HepG2 (cell line): Measurements from ENCODE around the gene IL36B. TPM values are rescaled to one million over a fixed set of nuclear protein-coding genes. Genes with fewer than 3 reads are reported as not detected.

Source experiments
- ATAC-seq: fragments of 200-7000 bp; cut with Tn5 transposase; 3 replicates; pipeline ENCODE4 v1.9.1; 2020; ENCODE audit warnings: mild to moderate bottlenecking, moderate library complexity
- BruUV-seq: library from RNA; stranded (reverse); fragments of 400-500 nt; replicated peaks from 2 replicates; lab custom pipeline; 2021; lab: Mats Ljungman, UMichigan
- CTCF ChIA-PET: fragments of 300-600 bp; formaldehyde crosslinking; extraction: SDS; loops from one replicate; lab custom pipeline; 2021; ENCODE audit warnings: low total read pairs, inconsistent platforms, low intra/inter-chr PET ratio; lab: Yijun Ruan, JAX
- POLR2A ChIA-PET: fragments of 350-600 bp; sonication (Branson Sonifier 250); formaldehyde crosslinking; loops from one replicate; lab custom pipeline; 2020; ENCODE audit warnings: antibody characterized with exemption, inconsistent platforms; lab: Yijun Ruan, JAX
- DNase-seq: peaks from one replicate; pipeline ENCODE4 v3.0.0-alpha.2; 2015; ENCODE audit warnings: low spot score
- FAIRE-seq: peaks from 3 replicates; lab custom pipeline; 2011; peaks lifted over from hg19 to GRCh38; lab: Jason Lieb, UNC
- H2AFZ ChIP-seq: one replicate; pipeline ENCODE4 v1.6.1; 2011; ENCODE audit warnings: low read length, inconsistent platforms
- H3K27ac ChIP-seq: fragments of 300-600 bp; 3 replicates; pipeline ENCODE4 v1.8.0; 2011; ENCODE audit warnings: mixed run types, mild to moderate bottlenecking, mixed read lengths, low read length, inconsistent platforms; ENCODE audit not compliant: insufficient read depth; ENCODE audit errors: extremely low read length
- H3K27me3 ChIP-seq, 2 experiments: fragments of 200-600 bp in 1 of 2; 2 replicates in 1 of 2; 3 replicates in 1 of 2; pipeline versions ENCODE4 v1.6.0 to v1.8.0; 2011; ENCODE audit warnings: low read length in 2 of 2, mild to moderate bottlenecking in 2 of 2, moderate library complexity in 2 of 2, inconsistent platforms in 1 of 2; ENCODE audit not compliant: insufficient read depth in 2 of 2, control insufficient read depth in 1 of 2
- H3K36me3 ChIP-seq, 2 experiments: fragments of 200-600 bp in 1 of 2; replicated peaks in 1 of 2; 2 replicates in 1 of 2; 3 replicates in 1 of 2; pipeline versions ENCODE4 v1.5.1 to v1.8.0; 2011; ENCODE audit warnings: low read length in 2 of 2, inconsistent platforms in 1 of 2; ENCODE audit not compliant: insufficient read depth in 2 of 2, control insufficient read depth in 1 of 2
- H3K4me1 ChIP-seq: 2 replicates; pipeline ENCODE4 v1.5.1; 2012; ENCODE audit warnings: low read length, inconsistent platforms; ENCODE audit not compliant: insufficient read depth
- H3K4me2 ChIP-seq: 2 replicates; pipeline ENCODE4 v1.6.0; 2011; ENCODE audit warnings: low read depth, low read length, inconsistent platforms
- H3K4me3 ChIP-seq, 3 experiments: fragments of 200-600 bp in 1 of 3; sonication (generic), shearing (Covaris generic) in 1 of 3; replicated peaks in 1 of 3; 2 replicates each; pipeline ENCODE4 v1.5.1; 2011 to 2016; ENCODE audit warnings: low read length in 3 of 3, inconsistent platforms in 2 of 3, low read depth in 2 of 3, mild to moderate bottlenecking in 2 of 3, control low read depth in 1 of 3, mixed read lengths in 1 of 3; ENCODE audit not compliant: insufficient read depth in 1 of 3
- H3K79me2 ChIP-seq: one replicate; pipeline ENCODE4 v1.6.1; 2011; ENCODE audit warnings: low read length, inconsistent platforms; ENCODE audit not compliant: insufficient read depth
- H3K9ac ChIP-seq: 2 replicates; pipeline ENCODE4 v1.6.0; 2011; ENCODE audit warnings: mild to moderate bottlenecking, low read depth, low read length, inconsistent platforms; ENCODE audit not compliant: insufficient read depth
- H3K9me3 ChIP-seq: 2 replicates; pipeline ENCODE4 v1.5.1; 2012; ENCODE audit warnings: mild to moderate bottlenecking, low read length
- H4K20me1 ChIP-seq: 2 replicates; pipeline ENCODE4 v1.6.0; 2011; ENCODE audit warnings: inconsistent platforms, mild to moderate bottlenecking, low read length, moderate library complexity; ENCODE audit not compliant: insufficient read depth
- ATM ChIP-seq: fragments of 450-650 bp; IDR thresholded peaks from 2 replicates; pipeline ENCODE4 v1.7.1; 2017; ENCODE audit warnings: mild to moderate bottlenecking, borderline replicate concordance
- ETV5 ChIP-seq: IDR thresholded peaks from 2 replicates; pipeline ENCODE4 v1.6.1; 2018; ENCODE audit warnings: missing biosample characterization, missing genetic modification reagents, inconsistent platforms, borderline replicate concordance
- FLYWCH1 ChIP-seq: sonication (generic); formaldehyde crosslinking; IDR thresholded peaks from 2 replicates; pipeline ENCODE4 v1.8.1; 2023; ENCODE audit warnings: mild to moderate bottlenecking, missing genetic modification reagents
- MAFK ChIP-seq, 2 experiments: IDR thresholded peaks in 1 of 2; conservative IDR thresholded peaks in 1 of 2; 2 replicates each; pipeline ENCODE4 v1.6.1; 2011; ENCODE audit warnings: improper control_type of control experiment in 2 of 2, low read length in 2 of 2
- MAX ChIP-seq: IDR thresholded peaks from 2 replicates; pipeline ENCODE4 v1.6.1; 2012; ENCODE audit warnings: inconsistent platforms
- MTA1 ChIP-seq: sonication (generic); formaldehyde crosslinking; IDR thresholded peaks from 2 replicates; pipeline ENCODE4 v1.4.0; 2020; ENCODE audit warnings: missing genetic modification reagents, mild to moderate bottlenecking, borderline replicate concordance
- NR2C2 ChIP-seq: sonication (generic); formaldehyde crosslinking; IDR thresholded peaks from 2 replicates; pipeline ENCODE4 v1.4.0; 2020; ENCODE audit warnings: missing genetic modification reagents, mild to moderate bottlenecking, moderate library complexity, borderline replicate concordance
- POGK ChIP-seq: sonication (generic); formaldehyde crosslinking; conservative IDR thresholded peaks from 2 replicates; pipeline ENCODE4 v1.8.0; 2022; ENCODE audit warnings: mild to moderate bottlenecking, moderate library complexity, missing genetic modification reagents
- RARG ChIP-seq: sonication (generic); formaldehyde crosslinking; IDR thresholded peaks from 2 replicates; pipeline ENCODE4 v1.4.0; 2020; ENCODE audit warnings: low read depth, mild to moderate bottlenecking, missing genetic modification reagents
- SAFB2 ChIP-seq: sonication (generic); formaldehyde crosslinking; IDR thresholded peaks from 2 replicates; pipeline ENCODE4 v1.5.1; 2020; ENCODE audit warnings: missing genetic modification reagents, low read depth, mild to moderate bottlenecking, borderline replicate concordance
- SNAPC2 ChIP-seq: sonication (generic); formaldehyde crosslinking; IDR thresholded peaks from 2 replicates; pipeline ENCODE4 v1.8.1; 2022; ENCODE audit warnings: mild to moderate bottlenecking, missing genetic modification reagents
- SPEN ChIP-seq: sonication (generic); formaldehyde crosslinking; IDR thresholded peaks from 2 replicates; pipeline ENCODE4 v1.5.1; 2020; ENCODE audit warnings: low read depth, mild to moderate bottlenecking, missing genetic modification reagents
- ZBTB3 ChIP-seq: sonication (generic); formaldehyde crosslinking; IDR thresholded peaks from 2 replicates; pipeline ENCODE4 v1.4.0; 2020; ENCODE audit warnings: low read depth, mild to moderate bottlenecking, moderate library complexity, missing genetic modification reagents, borderline replicate concordance
- ZNF337 ChIP-seq: sonication (generic); formaldehyde crosslinking; IDR thresholded peaks from 2 replicates; pipeline ENCODE4 v1.5.1; 2020; ENCODE audit warnings: missing genetic modification reagents, low read depth, mild to moderate bottlenecking, borderline replicate concordance
- ZNF513 ChIP-seq: sonication (generic); formaldehyde crosslinking; conservative IDR thresholded peaks from 2 replicates; pipeline ENCODE4 v1.5.0; 2020; ENCODE audit warnings: missing genetic modification reagents
- ZNF547 ChIP-seq: sonication (generic); formaldehyde crosslinking; IDR thresholded peaks from 2 replicates; pipeline ENCODE4 v1.5.1; 2020; ENCODE audit warnings: mild to moderate bottlenecking, missing genetic modification reagents
- ZNF607 ChIP-seq: sonication (generic); formaldehyde crosslinking; IDR thresholded peaks from 2 replicates; pipeline ENCODE4 v1.5.1; 2020; ENCODE audit warnings: missing genetic modification reagents, mild to moderate bottlenecking, borderline replicate concordance
- ZNF691 ChIP-seq: sonication (generic); formaldehyde crosslinking; IDR thresholded peaks from 2 replicates; pipeline ENCODE4 v1.4.0; 2020; ENCODE audit warnings: missing genetic modification reagents, low read depth, mild to moderate bottlenecking, borderline replicate concordance
- ZNF879 ChIP-seq: sonication (generic); formaldehyde crosslinking; IDR thresholded peaks from 2 replicates; pipeline ENCODE4 v1.8.1; 2023; ENCODE audit warnings: missing genetic modification reagents
- WGBS: methylation state at CpG from one replicate; pipeline ENCODE4 v1.1.6; 2017; ENCODE audit warnings: low lambda C conversion rate; 5-methylcytosine and 5-hydroxymethylcytosine counted together
- in situ Hi-C: cut with HindIII; loops from 2 replicates; pipeline ENCODE4 v1.10.0; 2017; ENCODE audit warnings: low pct_unique_long_range_greater_than_20kb; ENCODE audit not compliant: extremely low pct_ligation_motif_present
- intact Hi-C: fragments of 100-400 bp; cut with micrococcal nuclease; formaldehyde crosslinking; loops from one replicate; pipeline ENCODE4 v1.10.0; 2022; ENCODE audit not compliant: unreplicated experiment
- polyA plus RNA-seq, 8 experiments: library from polyadenylated mRNA; depleted of rRNA in 3 of 8; stranded (reverse) in 7 of 8; unstranded in 1 of 8; fragments of >200 nt; fragmentation: Illumina TruSeq in 4 of 8; extraction: Trizol in 4 of 8; gene quantifications; 2 replicates each; pipeline versions ENCODE4 v1.2.1 to v1.2.3, GENCODE V29; 2011 to 2016; ENCODE audit warnings: low read depth in 4 of 8, missing spikeins in 1 of 8, mixed read lengths in 1 of 8; ENCODE audit not compliant: insufficient read depth in 1 of 8
- total RNA-seq, 5 experiments: library from RNA; depleted of rRNA; stranded (reverse); fragments of >200 nt; fragmentation: Illumina TruSeq; extraction: Trizol; gene quantifications; 2 replicates each; pipeline ENCODE4 v1.2.3, GENCODE V29; 2016; ENCODE audit warnings: low read depth in 1 of 5

Gene IL36B
- total and polyA plus RNA-seq, 2 of the 13 experiments (the other 11 are each of a cell fraction or from before 2014, with no cell fraction given), result not detected

- no peak for TF ChIP-seq ZNF337 (CRISPR knock-in tag)
- no peak for TF ChIP-seq ZNF691 (CRISPR knock-in tag)
- TF ChIP-seq NR2C2 (CRISPR knock-in tag), result no peak
- no peak for TF ChIP-seq ZNF513 (CRISPR knock-in tag)
These were observed 25.0 kb downstream of the IL36B start (continued) for GRCh38 chr2:113027691-113028090.

GRCh38 chr2:113025737-113026136, 26.9 kb downstream of the IL36B start:
- Histone ChIP-seq H3K9me3 (no peaks in the 10 kb centered on the region), H3K27ac (no peak overlapping the region), H4K20me1 (no peaks in the 10 kb centered on the region), H3K9ac (no peak overlapping the region), H3K4me1 (no peaks in the 10 kb centered on the region), H3K79me2 (no peaks in the 10 kb centered on the region), H3K27me3 (peaks cover 0 to 10% of the 10 kb centered on the region in 2 experiments; a peak in 3 of 5 replicates), H3K4me2 (no peak overlapping the region), H3K36me3 (no peaks in the 10 kb centered on the region), H2AFZ (no peak overlapping the region), H3K4me3 (no peak overlapping the region)
- ATAC-seq, result no peak
- in situ Hi-C loops, result no loop called here
- 14% methylated on average over 2 of the region's 2 CpGs for WGBS
- FAIRE-seq, result no peak
- BruUV-seq, result no TSS peak
- DNase-seq, result no peak
- ChIA-PET CTCF (no interaction called here), POLR2A (no interaction called here)
- intact Hi-C loops, result no loop called here
- TF ChIP-seq MAX (no peak), SPEN (no peak), RARG (CRISPR knock-in tag) (no peak), POGK (CRISPR knock-in tag) (no peak), ZNF879 (CRISPR knock-in tag) (no peak), ETV5 (CRISPR knock-in tag) (no peak), ZNF547 (CRISPR knock-in tag) (no peak), ATM (no peak), ZBTB3 (CRISPR knock-in tag) (no peak), MTA1 (CRISPR knock-in tag) (no peak), FLYWCH1 (CRISPR knock-in tag) (no peak), MAFK (conservative IDR thresholded peaks at IDR 0.05 in 1 of 2, IDR thresholded peaks at IDR 0.05 in 1 of 2; ENCODE audit: low read length in 2 of 2) (no peak), SNAPC2 (CRISPR knock-in tag) (no peak), SAFB2 (CRISPR knock-in tag) (no peak), ZNF607 (no peak)
